ENCODE measurements around the gene RTN4RL2. TPM values are rescaled to one million over a fixed set of nuclear protein-coding genes. Genes with fewer than 3 reads are reported as not detected.

RTN4RL2 gene
- total and polyA plus RNA-seq, 4 experiments from 2014 or later, result 0.17 to 0.40 TPM; not detected in 2

Other genes starting within 250 kb of the RTN4RL2 start
- gene APLNR, start 223.3 kb upstream of the RTN4RL2 start, total RNA-seq, result not detected
- gene APLNR, start 223.3 kb upstream of the RTN4RL2 start, polyA plus RNA-seq, result not detected
- 10 to 100 TPM; 17.2 to 23.7 TPM for gene TNKS1BP1, start 135.6 kb upstream of the RTN4RL2 start, total RNA-seq
- gene TNKS1BP1, start 135.6 kb upstream of the RTN4RL2 start, polyA plus RNA-seq, result 1 to 10 TPM in 1 of 2 donors, under 1 TPM in 1; 0.52 to 4.7 TPM
- gene SSRP1, start 124.6 kb upstream of the RTN4RL2 start, total RNA-seq, result 10 to 100 TPM; 69.0 to 74.3 TPM
- gene SSRP1, start 124.6 kb upstream of the RTN4RL2 start, polyA plus RNA-seq, result 10 to 100 TPM; 19.6 to 42.2 TPM
- not detected for gene P2RX3, start 122.2 kb upstream of the RTN4RL2 start, total RNA-seq
- not detected for gene P2RX3, start 122.2 kb upstream of the RTN4RL2 start, polyA plus RNA-seq
- gene PRG3, start 79.4 kb upstream of the RTN4RL2 start, total RNA-seq, result not detected
- not detected for gene PRG3, start 79.4 kb upstream of the RTN4RL2 start, polyA plus RNA-seq
- gene PRG2, start 69.9 kb upstream of the RTN4RL2 start, total RNA-seq, result under 1 TPM in 1 of 2 experiments, not detected in 1; 0.25 TPM
- not detected for gene PRG2, start 69.9 kb upstream of the RTN4RL2 start, polyA plus RNA-seq
- gene SLC43A3, start 33.4 kb upstream of the RTN4RL2 start, total RNA-seq, result 10 to 100 TPM; 15.1 to 15.6 TPM
- gene SLC43A3, start 33.4 kb upstream of the RTN4RL2 start, polyA plus RNA-seq, result 10 to 100 TPM; 17.7 to 18.5 TPM
- gene SLC43A1, start 55.2 kb downstream of the RTN4RL2 start, total RNA-seq, result 10 to 100 TPM; 18.1 to 21.7 TPM
- 10 to 100 TPM; 14.8 to 19.1 TPM for gene SLC43A1, start 55.2 kb downstream of the RTN4RL2 start, polyA plus RNA-seq
- 10 to 100 TPM; 30.4 to 34.6 TPM for gene TIMM10, start 70.2 kb downstream of the RTN4RL2 start, total RNA-seq
- 10 to 100 TPM; 53.1 to 62.1 TPM for gene TIMM10, start 70.2 kb downstream of the RTN4RL2 start, polyA plus RNA-seq
- gene SMTNL1, start 77.1 kb downstream of the RTN4RL2 start, total RNA-seq, result not detected
- under 1 TPM in 1 of 2 donors, not detected in 1; 0.55 TPM for gene SMTNL1, start 77.1 kb downstream of the RTN4RL2 start, polyA plus RNA-seq
- 10 to 100 TPM; 79.7 to 82.9 TPM for gene UBE2L6, start 107.1 kb downstream of the RTN4RL2 start, total RNA-seq
- gene UBE2L6, start 107.1 kb downstream of the RTN4RL2 start, polyA plus RNA-seq, result 100 to 1,000 TPM; 257 to 320 TPM
- not detected for gene SERPING1, start 137.2 kb downstream of the RTN4RL2 start, total RNA-seq
- not detected for gene SERPING1, start 137.2 kb downstream of the RTN4RL2 start, polyA plus RNA-seq
- gene YPEL4, start 189.4 kb downstream of the RTN4RL2 start, total RNA-seq, result 10 to 100 TPM; 11.8 to 12.6 TPM
- under 1 TPM in 1 of 2 donors, not detected in 1; 0.23 TPM for gene YPEL4, start 189.4 kb downstream of the RTN4RL2 start, polyA plus RNA-seq
- gene CLP1, start 197.2 kb downstream of the RTN4RL2 start, total RNA-seq, result 10 to 100 TPM; 14.1 to 16.0 TPM
- 10 to 100 TPM in 1 of 2 donors, 1 to 10 TPM in 1; 9.6 to 22.5 TPM for gene CLP1, start 197.2 kb downstream of the RTN4RL2 start, polyA plus RNA-seq
- gene ZDHHC5, start 207.6 kb downstream of the RTN4RL2 start, total RNA-seq, result 10 to 100 TPM; 73.2 to 75.8 TPM
- gene ZDHHC5, start 207.6 kb downstream of the RTN4RL2 start, polyA plus RNA-seq, result 10 to 100 TPM; 30.4 to 44.6 TPM